ENCODE measurements around the gene ATP6AP1.

- TF ChIP-seq POLR2A (IDR thresholded peaks at IDR 0.05) (no peak), CTCF (IDR thresholded peaks at IDR 0.05) (no peak)
Measured at GRCh38 chrX:154481911-154482601, 53.6 kb downstream of the ATP6AP1 start.
